GM12878 (cell line): ENCODE measurements around the gene TRAF7. TPM values are rescaled to one million over a fixed set of nuclear protein-coding genes. Genes with fewer than 3 reads are reported as not detected.

Experiments used
- ATAC-seq: fragments of 200-7000 bp; cut with Tn5 transposase; 3 replicates; pipeline ENCODE4 v1.9.1; 2020; ENCODE audit warnings: mild to moderate bottlenecking, moderate library complexity
- BruUV-seq: library from RNA; stranded (reverse); fragments of 400-500 nt; replicated peaks from 2 replicates; lab custom pipeline; 2021; lab: Mats Ljungman, UMichigan
- CTCF ChIA-PET: fragments of 300-600 bp; sonication (Branson Sonifier 250); formaldehyde crosslinking; extraction: SDS; loops from one replicate; lab custom pipeline; 2021; ENCODE audit warnings: inconsistent platforms; lab: Yijun Ruan, JAX
- POLR2A ChIA-PET: fragments of 350-600 bp; formaldehyde crosslinking; extraction: SDS; loops from one replicate; lab custom pipeline; 2021; ENCODE audit warnings: inconsistent platforms; lab: Charles Lee
- RAD21 ChIA-PET: fragments of 300-600 bp; sonication (Branson Sonifier 250); formaldehyde crosslinking; loops from one replicate; lab custom pipeline; 2023; ENCODE audit warnings: antibody characterized with exemption; ENCODE audit not compliant: unreplicated experiment; lab: Charles Lee
- SMC1A ChIA-PET: fragments of 300-600 bp; sonication (Branson Sonifier 250); formaldehyde crosslinking; loops from one replicate; lab custom pipeline; 2023; ENCODE audit not compliant: unreplicated experiment, uncharacterized antibody; lab: Charles Lee
- DNase-seq: peaks from one replicate; pipeline ENCODE4 v3.0.0-alpha.2; 2011; ENCODE audit warnings: low read depth, low spot score
- FAIRE-seq: peaks from 3 replicates; lab custom pipeline; 2011; peaks lifted over from hg19 to GRCh38; lab: Jason Lieb, UNC
- H2AFZ ChIP-seq: 2 replicates; pipeline ENCODE4 v1.6.0; 2011; ENCODE audit warnings: low read depth, low read length, control low read depth; ENCODE audit not compliant: control insufficient read depth
- H3K27ac ChIP-seq: 2 replicates; pipeline ENCODE4 v1.5.1; 2011; ENCODE audit warnings: control low read depth; ENCODE audit not compliant: control insufficient read depth, insufficient read depth
- H3K27me3 ChIP-seq, 2 experiments: replicated peaks in 1 of 2; 2 replicates each; pipeline versions ENCODE4 v1.6.0 to v1.6.1; 2011; ENCODE audit warnings: low read length in 1 of 2; ENCODE audit not compliant: control insufficient read depth in 2 of 2, insufficient read depth in 2 of 2
- H3K36me3 ChIP-seq, 2 experiments: 2 replicates each; pipeline ENCODE4 v1.5.1; 2011; ENCODE audit warnings: low read length in 1 of 2; ENCODE audit not compliant: control insufficient read depth in 2 of 2, insufficient read depth in 2 of 2
- H3K4me1 ChIP-seq: 2 replicates; pipeline ENCODE4 v1.6.1; 2011; ENCODE audit warnings: mild to moderate bottlenecking, low read length, moderate library complexity, mixed read lengths; ENCODE audit not compliant: control insufficient read depth, insufficient read depth
- H3K4me2 ChIP-seq: 2 replicates; pipeline ENCODE4 v1.6.0; 2011; ENCODE audit warnings: control low read depth; ENCODE audit not compliant: control insufficient read depth, insufficient read depth
- H3K4me3 ChIP-seq: fragments of 200-600 bp; sonication (generic); 2 replicates; pipeline ENCODE4 v1.5.1; 2016
- H3K79me2 ChIP-seq: 2 replicates; pipeline ENCODE4 v1.6.0; 2011; ENCODE audit warnings: low read length; ENCODE audit not compliant: control insufficient read depth, insufficient read depth
- H3K9ac ChIP-seq: 2 replicates; pipeline ENCODE4 v1.8.0; 2011; ENCODE audit warnings: low read length, control low read depth, mixed read lengths; ENCODE audit not compliant: control insufficient read depth, insufficient read depth
- H3K9me3 ChIP-seq: replicated peaks from 3 replicates; pipeline ENCODE4 v1.5.1; 2011; ENCODE audit warnings: mild to moderate bottlenecking, low read length; ENCODE audit not compliant: control insufficient read depth, insufficient read depth
- H4K20me1 ChIP-seq: 2 replicates; pipeline ENCODE4 v1.6.0; 2011; ENCODE audit not compliant: control insufficient read depth, insufficient read depth
- JUNB ChIP-seq: IDR thresholded peaks from 2 replicates; pipeline ENCODE4 v1.6.1; 2016; ENCODE audit warnings: antibody characterized with exemption, mild to moderate bottlenecking
- SIN3A ChIP-seq: IDR thresholded peaks from 2 replicates; pipeline ENCODE4 v1.6.1; 2012; ENCODE audit warnings: low read depth, low read length, improper control_type of control experiment
- TCF3 ChIP-seq: IDR thresholded peaks from 2 replicates; pipeline ENCODE4 v1.6.1; 2012; ENCODE audit warnings: low read depth, mild to moderate bottlenecking, low read length, borderline replicate concordance; ENCODE audit not compliant: insufficient read depth
- YBX1 ChIP-seq: fragments of 450-650 bp; IDR thresholded peaks from 2 replicates; pipeline ENCODE4 v1.6.1; 2016; ENCODE audit warnings: antibody characterized with exemption
- YY1 ChIP-seq: IDR thresholded peaks from 2 replicates; pipeline ENCODE4 v1.6.1; 2011; ENCODE audit warnings: low read depth, mild to moderate bottlenecking, low read length
- WGBS: methylation state at CpG from one replicate; pipeline ENCODE4 v1.1.6; 2016; ENCODE audit warnings: low lambda C conversion rate; ENCODE audit not compliant: insufficient replicate concordance, insufficient coverage; ENCODE audit errors: missing lambda C conversion rate; 5-methylcytosine and 5-hydroxymethylcytosine counted together
- in situ Hi-C: fragments of 300-500 bp; cut with MboI; formaldehyde crosslinking; loops from 9 replicates; pipeline ENCODE4 v1.14.3; 2018; ENCODE audit warnings: mixed read lengths
- intact Hi-C: fragments of 100-400 bp; cut with micrococcal nuclease; formaldehyde crosslinking; loops from one replicate; pipeline ENCODE4 v1.14.2; 2022; ENCODE audit not compliant: unreplicated experiment
- polyA plus RNA-seq, 11 experiments: library from polyadenylated mRNA; depleted of rRNA in 4 of 11; unstranded in 6 of 11; stranded (reverse) in 5 of 11; fragments of >200 nt; fragmentation: Nextera tagmentation in 4 of 11; fragmentation: Illumina TruSeq in 1 of 11; extraction: Ambion mirVana in 4 of 11; extraction: Trizol in 1 of 11; gene quantifications; 1 replicate in 1 of 11; 2 replicates in 10 of 11; pipeline versions ENCODE4 v1.2.1 to v1.2.3, GENCODE V29; 2011 to 2016; ENCODE audit warnings: inconsistent platforms in 2 of 11, missing spikeins in 2 of 11, low read depth in 1 of 11
- total RNA-seq, 4 experiments: library from RNA; depleted of rRNA in 3 of 4; stranded (reverse); fragments of >200 nt in 3 of 4; fragmentation: Illumina TruSeq in 1 of 4; extraction: Trizol in 1 of 4; gene quantifications; 2 replicates each; pipeline versions ENCODE4 v1.2.1 to v1.2.3, GENCODE V29; 2013 to 2021
- TF ChIP-seq, protein P1 (sequence below): fragments of 450-650 bp; IDR thresholded peaks from 2 replicates; pipeline ENCODE4 v1.6.1; 2017; ENCODE audit warnings: mild to moderate bottlenecking, low read depth, inconsistent platforms; ENCODE audit not compliant: poor library complexity, severe bottlenecking
- TF ChIP-seq, protein P2 (sequence below): fragments of 450-650 bp; IDR thresholded peaks from 2 replicates; pipeline ENCODE4 v1.6.1; 2016; ENCODE audit warnings: mild to moderate bottlenecking, moderate library complexity, borderline replicate concordance

Gene TRAF7
- total and polyA plus RNA-seq, 10 of the 15 experiments (the other 5 are each of a cell fraction or from before 2014, with no cell fraction given), result 0.61 to 87.0 (median 30.0) TPM

DNA sequence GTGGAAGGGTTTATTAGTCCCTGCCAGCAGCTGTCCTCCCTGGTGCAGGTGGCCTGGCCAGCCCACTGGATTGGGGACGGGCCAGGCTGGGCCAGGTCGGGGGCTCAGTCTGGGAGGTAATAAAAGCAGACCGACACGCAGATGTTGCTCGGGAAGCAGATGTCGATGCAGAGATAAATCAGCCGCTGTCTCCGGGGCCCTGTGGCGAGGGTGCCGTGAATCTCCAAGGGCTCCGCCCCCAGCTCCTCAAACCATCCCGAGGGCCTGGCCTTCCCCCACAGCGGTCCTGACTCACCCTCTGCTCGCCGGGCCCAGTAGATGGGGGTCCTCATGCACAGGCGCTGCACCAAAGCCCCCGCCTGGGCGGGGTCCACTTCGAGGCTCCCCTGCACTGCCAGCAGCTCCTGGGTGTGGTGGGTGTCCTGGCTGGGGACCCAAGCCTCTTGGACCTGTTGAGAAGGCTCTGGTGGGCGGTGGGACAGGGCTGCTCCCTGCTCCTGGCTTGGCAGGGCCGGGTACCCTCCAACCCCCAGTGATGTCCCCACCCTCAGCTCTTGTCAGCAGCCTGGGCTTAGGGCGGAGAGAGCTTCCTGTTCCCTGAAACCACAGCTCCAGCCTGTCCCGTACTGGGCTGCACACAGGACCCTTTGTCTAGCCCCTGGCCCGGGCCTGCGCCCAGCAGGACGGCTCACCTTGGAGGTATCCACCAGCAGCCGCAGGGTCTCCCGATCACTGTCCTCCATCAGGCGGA lies 53.9 kb downstream of the TRAF7 start:
- ChIA-PET POLR2A (no interaction called here), CTCF (no interaction called here), RAD21 (no interaction called here), SMC1A (no interaction called here)
- Histone ChIP-seq H3K4me3 (no peak overlapping the region), H4K20me1 (no peaks in the 10 kb centered on the region), H3K9me3 (no peaks in the 10 kb centered on the region), H2AFZ (no peak overlapping the region), H3K9ac (no peak overlapping the region), H3K79me2 (peaks cover 33% of the 10 kb centered on the region), H3K4me2 (no peak overlapping the region), H3K27ac (no peak overlapping the region), H3K27me3 (no peaks in the 10 kb centered on the region), H3K36me3 (peaks cover 8 to 19% of the 10 kb centered on the region in 2 experiments; a peak in 3 of 4 replicates), H3K4me1 (peaks cover 6% of the 10 kb centered on the region; the same call in 1 of the 2 replicates)
- TF ChIP-seq, protein P1, sequence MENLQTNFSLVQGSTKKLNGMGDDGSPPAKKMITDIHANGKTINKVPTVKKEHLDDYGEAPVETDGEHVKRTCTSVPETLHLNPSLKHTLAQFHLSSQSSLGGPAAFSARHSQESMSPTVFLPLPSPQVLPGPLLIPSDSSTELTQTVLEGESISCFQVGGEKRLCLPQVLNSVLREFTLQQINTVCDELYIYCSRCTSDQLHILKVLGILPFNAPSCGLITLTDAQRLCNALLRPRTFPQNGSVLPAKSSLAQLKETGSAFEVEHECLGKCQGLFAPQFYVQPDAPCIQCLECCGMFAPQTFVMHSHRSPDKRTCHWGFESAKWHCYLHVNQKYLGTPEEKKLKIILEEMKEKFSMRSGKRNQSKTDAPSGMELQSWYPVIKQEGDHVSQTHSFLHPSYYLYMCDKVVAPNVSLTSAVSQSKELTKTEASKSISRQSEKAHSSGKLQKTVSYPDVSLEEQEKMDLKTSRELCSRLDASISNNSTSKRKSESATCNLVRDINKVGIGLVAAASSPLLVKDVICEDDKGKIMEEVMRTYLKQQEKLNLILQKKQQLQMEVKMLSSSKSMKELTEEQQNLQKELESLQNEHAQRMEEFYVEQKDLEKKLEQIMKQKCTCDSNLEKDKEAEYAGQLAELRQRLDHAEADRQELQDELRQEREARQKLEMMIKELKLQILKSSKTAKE, result no peak
- TF ChIP-seq JUNB (no peak), YBX1 (no peak), YY1 (no peak), SIN3A (no peak), TCF3 (no peak)
- TF ChIP-seq, protein P2, sequence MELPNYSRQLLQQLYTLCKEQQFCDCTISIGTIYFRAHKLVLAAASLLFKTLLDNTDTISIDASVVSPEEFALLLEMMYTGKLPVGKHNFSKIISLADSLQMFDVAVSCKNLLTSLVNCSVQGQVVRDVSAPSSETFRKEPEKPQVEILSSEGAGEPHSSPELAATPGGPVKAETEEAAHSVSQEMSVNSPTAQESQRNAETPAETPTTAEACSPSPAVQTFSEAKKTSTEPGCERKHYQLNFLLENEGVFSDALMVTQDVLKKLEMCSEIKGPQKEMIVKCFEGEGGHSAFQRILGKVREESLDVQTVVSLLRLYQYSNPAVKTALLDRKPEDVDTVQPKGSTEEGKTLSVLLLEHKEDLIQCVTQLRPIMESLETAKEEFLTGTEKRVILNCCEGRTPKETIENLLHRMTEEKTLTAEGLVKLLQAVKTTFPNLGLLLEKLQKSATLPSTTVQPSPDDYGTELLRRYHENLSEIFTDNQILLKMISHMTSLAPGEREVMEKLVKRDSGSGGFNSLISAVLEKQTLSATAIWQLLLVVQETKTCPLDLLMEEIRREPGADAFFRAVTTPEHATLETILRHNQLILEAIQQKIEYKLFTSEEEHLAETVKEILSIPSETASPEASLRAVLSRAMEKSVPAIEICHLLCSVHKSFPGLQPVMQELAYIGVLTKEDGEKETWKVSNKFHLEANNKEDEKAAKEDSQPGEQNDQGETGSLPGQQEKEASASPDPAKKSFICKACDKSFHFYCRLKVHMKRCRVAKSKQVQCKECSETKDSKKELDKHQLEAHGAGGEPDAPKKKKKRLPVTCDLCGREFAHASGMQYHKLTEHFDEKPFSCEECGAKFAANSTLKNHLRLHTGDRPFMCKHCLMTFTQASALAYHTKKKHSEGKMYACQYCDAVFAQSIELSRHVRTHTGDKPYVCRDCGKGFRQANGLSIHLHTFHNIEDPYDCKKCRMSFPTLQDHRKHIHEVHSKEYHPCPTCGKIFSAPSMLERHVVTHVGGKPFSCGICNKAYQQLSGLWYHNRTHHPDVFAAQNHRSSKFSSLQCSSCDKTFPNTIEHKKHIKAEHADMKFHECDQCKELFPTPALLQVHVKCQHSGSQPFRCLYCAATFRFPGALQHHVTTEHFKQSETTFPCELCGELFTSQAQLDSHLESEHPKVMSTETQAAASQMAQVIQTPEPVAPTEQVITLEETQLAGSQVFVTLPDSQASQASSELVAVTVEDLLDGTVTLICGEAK, result no peak
- DNase-seq (no peak), ATAC-seq (no peak), FAIRE-seq (no peak)
- 93% methylated on average over 29 of the region's 29 CpGs for WGBS
- in situ Hi-C loops, result no loop called here
- no TSS peak for BruUV-seq
- intact Hi-C loops, result loop anchor here (5.0 kb wide), 1 partner anchor 43 kb away; the partner anchor contains the start of gene ECI1
